HG03280 (cell line): Measurements from ENCODE around the gene EMC10.

Experiments used
- ATAC-seq: cut with Tn5 transposase; IDR thresholded peaks from one replicate; pipeline ENCODE4 v1.9.1; 2021; ENCODE audit warnings: mild to moderate bottlenecking, moderate library complexity; ENCODE audit not compliant: unreplicated experiment

Gene EMC10

GRCh38 chr19:50537769-50538230 is 61.5 kb downstream of the EMC10 start:
- ATAC-seq: no peak
